ENCODE results near the gene AIPL1.

Gene AIPL1

GRCh38 chr17:6425407-6425806 is 9.5 kb downstream of the AIPL1 start:
- Histone ChIP-seq H3K4me3 (no peak overlapping the region), H3K27ac (no peak overlapping the region)

DNA sequence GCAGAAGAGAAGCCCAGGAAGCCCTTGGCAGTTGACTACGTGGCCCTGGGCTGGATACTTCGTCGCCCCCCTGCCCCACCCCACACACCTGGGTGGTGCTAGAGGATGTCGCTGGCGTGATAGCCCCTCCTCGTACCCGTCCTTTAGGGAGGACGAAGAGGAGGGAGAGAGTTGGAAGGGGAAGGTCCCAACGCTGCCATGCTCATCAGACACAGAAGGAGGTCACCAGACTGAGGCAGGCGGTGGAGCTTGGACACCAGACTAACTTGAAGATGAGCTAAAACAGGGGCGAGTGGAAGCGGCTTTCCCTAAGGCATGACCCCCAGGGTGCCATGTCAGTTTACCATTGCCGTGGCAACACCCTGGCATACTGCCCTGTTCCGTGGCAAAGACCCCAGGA is 11.0 kb downstream of the AIPL1 start:
- Histone ChIP-seq H3K27ac (no peak overlapping the region), H3K4me3 (no peak overlapping the region)

DNA sequence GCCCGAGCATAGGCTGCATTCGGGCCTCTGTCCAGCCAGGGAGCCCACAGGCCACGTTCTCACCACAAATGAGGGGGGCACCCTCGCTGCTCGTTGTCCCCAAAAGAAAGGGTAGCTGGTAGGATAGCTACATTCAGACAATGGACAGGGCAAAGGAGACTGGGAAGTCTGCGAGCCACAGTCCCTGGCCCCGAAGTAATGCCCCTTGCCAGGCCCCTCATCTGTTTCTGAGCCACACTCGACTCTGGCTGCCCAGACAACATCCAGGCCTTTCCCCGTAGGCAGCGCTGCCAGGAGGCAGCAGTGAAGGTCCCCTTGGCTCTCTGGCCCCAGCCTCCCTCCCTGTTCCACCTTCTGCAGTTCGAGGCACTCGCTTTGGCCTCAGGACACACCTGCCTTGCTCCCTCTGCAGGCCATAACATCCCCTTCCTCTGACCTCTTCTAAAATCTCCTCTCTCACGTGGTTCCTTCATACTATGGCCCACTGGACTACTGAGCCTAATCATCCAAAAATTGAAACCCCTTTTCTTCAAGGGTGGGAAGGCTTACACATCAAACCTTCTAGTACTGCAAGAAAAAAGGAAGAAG is 12.2 kb downstream of the AIPL1 start:
- no peak overlapping the region for H3K27ac ChIP-seq
- H3K4me3 ChIP-seq: no peak overlapping the region

DNA sequence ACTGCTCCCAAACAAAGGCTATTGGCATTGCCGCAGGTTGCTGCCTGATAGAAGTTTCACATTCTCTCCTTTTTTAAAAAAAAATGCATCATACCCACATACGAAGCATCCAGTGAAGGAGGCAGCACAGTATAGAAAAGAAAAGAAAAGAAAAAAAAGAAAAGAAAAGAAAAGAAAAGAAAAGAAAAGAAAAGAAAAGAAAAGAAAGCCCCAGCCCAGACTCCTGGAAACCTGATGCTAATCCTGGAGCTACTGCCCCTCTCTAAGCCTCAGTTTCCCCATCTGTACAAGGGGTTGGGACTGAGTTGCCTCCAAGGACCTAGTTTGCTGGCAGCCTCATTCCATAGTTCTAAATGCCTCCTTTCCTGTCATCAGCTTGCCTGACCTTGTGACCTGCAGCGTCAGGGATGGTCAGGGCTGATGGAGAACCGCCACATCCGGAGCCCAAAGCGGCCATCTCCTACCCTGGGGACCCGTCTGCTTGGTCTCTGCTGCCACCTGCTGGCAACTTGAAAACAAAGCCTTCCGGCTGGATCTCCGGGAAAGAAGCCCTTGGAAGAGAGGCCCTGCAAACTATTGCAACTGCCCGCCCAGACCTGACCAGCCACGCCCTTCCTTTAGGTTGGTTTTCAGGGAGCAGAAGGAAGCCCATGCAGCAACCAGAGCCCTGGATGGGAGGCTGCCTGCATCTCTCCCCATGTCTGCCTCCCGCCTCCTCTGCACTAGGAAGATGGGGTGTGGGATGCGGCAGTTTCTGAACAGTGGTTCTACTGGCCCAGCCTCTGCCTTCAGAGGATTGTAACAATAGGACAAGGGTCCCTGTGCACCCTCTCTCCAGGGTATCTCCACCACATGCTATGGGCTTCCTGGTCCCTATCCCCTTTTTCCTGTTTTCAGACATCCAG is 13.0 kb downstream of the AIPL1 start:
- Histone ChIP-seq H3K27ac (no peak overlapping the region), H3K4me3 (no peak overlapping the region)

GRCh38 chr17:6420173-6420641 is 14.7 kb downstream of the AIPL1 start:
- no peak overlapping the region for H3K27ac ChIP-seq
- H3K4me3 ChIP-seq: no peak overlapping the region

DNA sequence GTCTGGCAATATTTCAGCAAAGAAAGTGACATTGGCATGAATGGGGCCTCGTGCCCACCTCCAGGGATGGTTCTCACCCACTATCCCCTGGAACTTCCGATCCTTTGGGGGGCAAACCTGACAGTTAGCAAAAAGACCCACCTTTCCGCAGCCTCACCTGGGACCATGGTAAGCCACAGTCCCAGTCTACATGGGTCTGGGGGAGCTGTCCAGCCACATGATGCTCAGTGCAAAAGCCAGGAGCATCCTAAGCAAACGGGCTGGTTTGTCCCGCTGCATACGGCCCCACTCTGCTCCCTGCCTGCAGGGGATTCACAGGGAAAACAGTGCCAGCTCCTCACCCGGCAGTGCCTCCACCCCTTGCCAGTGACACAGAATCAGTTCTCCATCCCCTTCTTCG is 19.3 kb downstream of the AIPL1 start:
- Histone ChIP-seq H3K27ac (no peak overlapping the region), H3K4me3 (no peak overlapping the region)

DNA sequence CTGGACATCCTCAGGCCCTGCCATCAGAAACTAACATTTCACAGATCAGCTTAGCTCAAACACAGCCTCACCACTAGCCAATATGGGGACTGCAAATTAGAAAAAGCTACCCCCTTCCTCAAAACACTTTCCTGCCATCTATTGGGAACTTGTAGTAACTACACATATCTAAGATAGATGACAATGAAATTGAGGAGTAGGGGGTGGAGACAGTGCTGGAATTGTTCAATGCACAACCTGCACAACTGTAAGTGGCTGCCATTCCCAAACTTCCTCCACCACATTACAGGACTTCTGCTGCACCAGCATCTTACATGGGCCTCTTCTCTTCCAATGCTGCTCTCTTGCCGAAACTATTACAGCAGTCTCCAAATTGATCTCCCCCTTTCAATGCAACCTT is 21.9 kb downstream of the AIPL1 start:
- H3K4me3 ChIP-seq: no peak overlapping the region

GRCh38 chr17:6408735-6409134 is 26.2 kb downstream of the AIPL1 start:
- Histone ChIP-seq H3K4me3 (no peak overlapping the region), H3K27ac (no peak overlapping the region)

More for the DNA sequence above, 21.9 kb downstream of the AIPL1 start:
- H3K27ac ChIP-seq: no peak overlapping the region

GRCh38 chr17:6408276-6408675 is 26.6 kb downstream of the AIPL1 start:
- no peak overlapping the region for H3K4me3 ChIP-seq
- H3K27ac ChIP-seq: no peak overlapping the region

DNA sequence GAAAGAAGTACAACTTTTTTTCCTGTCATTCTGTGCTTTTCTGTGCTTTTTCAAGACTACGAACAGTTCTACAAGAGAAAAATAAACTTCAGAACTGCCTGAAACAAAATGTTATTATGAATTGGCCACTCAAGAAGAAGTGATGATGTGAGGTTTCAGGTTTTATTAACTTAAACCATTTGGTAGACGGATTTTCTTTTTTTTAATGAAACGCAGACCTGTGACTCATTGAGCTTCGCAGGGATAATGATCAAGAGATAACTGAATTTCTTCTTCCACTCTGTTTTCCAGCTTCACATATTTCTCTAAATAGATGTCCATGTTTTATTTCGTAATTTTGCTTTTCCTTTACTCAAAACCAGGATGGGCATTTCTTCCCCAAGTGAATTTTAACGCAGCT is 32.7 kb downstream of the AIPL1 start:
- Histone ChIP-seq H3K27ac (no peak overlapping the region), H3K4me3 (no peak overlapping the region)

DNA sequence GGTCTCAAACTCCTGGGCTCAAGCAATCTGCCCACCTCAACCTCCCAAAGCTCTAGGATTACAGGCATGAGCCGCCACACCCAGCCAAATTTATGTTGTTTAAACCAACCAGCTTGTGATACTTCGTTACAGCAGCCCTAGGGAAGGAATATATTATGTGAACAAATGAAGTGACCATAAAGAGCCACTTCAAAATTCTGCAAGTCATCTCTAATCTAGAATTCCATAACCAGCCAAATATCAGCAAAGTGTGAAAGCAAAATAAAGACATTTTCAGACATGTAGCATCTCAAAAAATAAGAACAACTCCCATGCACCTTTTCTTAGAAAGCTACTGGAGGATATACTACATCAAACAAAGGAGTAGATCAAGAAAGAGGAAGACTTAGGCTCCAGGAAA is 36.0 kb downstream of the AIPL1 start:
- Histone ChIP-seq H3K4me3 (no peak overlapping the region), H3K27ac (no peak overlapping the region)

GRCh38 chr17:6394055-6394606 is 40.8 kb downstream of the AIPL1 start:
- H3K27ac ChIP-seq: no peak overlapping the region

DNA sequence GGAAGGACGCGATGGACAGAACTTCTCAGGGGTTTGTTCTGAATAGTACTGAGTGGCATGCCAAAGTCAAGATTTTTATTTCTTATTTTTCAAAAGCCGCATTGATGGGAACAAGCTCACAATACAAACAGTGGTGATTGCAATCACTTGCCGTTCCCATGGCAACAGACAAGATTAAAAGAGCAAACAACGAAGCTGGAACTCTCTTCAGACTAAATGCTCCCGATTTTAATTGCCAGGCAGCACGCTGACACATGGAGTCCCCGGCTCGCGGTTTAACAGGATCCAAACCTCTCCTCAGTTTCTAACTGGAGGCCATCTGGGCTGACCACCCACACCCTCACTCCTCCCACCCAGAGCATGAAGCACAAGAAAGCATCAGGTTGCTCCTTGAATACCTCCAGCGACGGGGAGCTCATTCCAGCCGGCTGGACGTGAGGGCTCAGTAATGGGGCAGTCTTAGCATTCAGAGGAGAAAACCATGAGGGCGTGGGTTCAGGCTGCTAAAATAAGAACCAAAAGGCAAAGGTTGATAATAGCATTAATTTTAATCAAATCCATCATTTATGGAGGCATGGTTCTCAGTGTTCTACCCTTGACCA is 41.5 kb downstream of the AIPL1 start:
- Histone ChIP-seq H3K27ac (no peak overlapping the region), H3K4me3 (no peak overlapping the region)

More at GRCh38 chr17:6394055-6394606, 40.8 kb downstream of the AIPL1 start:
- no peak overlapping the region for H3K4me3 ChIP-seq

DNA sequence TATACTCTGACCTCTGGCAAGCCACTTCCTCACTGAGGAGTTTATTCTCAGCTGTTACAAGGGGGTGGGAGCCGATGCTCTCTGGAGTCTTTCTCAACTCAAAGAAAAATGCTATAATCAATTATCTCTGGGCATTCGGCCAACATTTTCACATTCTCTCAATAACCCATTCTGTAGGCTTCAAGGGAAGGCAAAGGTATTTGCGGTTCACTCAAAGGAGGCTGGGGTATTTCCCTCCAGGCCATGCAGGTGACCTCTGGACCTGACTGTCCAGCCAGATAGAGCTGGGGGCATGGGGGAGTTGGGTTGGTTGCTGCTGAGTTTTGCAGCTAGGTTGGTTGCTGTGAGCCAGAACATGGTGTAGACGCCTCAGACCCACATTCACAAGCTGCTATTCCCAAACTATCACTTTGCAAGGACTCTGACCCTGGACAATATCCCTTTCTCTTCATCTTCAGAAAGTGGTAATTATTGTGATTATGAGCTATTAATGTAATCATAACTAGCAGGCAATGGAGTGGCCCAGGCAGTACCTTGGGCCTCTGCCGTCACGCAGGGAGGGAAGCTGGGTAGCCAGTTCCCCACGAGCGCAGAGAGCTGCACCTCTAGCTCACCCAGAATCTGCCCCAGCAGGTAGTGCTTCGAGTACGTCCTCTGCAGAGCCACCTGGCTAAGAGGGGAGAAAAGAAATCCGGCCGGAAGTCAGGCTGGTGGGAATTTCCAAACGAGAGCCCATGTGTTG is 42.1 kb downstream of the AIPL1 start:
- Histone ChIP-seq H3K4me3 (no peak overlapping the region), H3K27ac (no peak overlapping the region)

DNA sequence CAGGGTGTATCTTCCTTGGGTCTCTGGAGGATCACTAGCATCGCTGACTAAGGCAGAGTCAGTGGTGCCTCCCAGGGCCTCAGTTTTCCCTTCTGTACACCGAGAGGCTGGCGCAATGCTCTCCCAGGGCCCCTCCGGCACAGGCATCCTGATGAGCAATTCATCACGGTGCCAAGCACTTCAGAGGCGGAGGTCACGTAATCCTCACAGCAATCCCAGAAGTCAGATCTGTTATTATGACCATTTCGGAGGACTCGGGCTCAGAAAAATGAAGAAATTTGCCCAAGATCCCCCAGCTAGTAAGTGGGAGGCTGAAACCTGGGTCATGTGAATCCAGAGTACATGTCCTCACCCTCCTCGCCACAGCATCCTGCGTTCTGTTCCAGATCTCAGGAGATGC is 46.5 kb downstream of the AIPL1 start:
- no peak overlapping the region for H3K4me3 ChIP-seq
- H3K27ac ChIP-seq: no peak overlapping the region

- Histone ChIP-seq H3K4me3 (no peak overlapping the region), H3K27ac (no peak overlapping the region)
Measured at GRCh38 chr17:6387858-6388257, 47.1 kb downstream of the AIPL1 start.

DNA sequence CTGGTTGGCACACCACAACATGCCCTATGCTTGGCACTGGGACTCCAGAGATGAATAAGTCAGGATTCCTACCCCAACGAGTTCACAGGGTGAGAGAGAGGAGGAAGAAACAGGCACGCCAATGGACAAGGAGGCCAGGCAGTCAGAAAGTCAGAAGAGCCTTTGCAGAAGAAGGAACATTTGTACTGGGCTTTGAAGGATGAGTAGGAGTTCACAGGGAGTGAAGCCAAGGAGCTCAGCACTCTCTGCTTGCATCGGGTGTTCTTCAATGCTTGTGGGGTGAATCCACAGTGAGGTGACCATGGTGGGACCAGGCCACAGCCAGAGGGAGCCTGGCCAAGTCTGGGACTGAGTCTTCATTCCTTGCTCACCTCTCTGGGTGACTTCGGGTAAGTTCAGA is 47.5 kb downstream of the AIPL1 start:
- Histone ChIP-seq H3K4me3 (no peak overlapping the region), H3K27ac (no peak overlapping the region)

DNA sequence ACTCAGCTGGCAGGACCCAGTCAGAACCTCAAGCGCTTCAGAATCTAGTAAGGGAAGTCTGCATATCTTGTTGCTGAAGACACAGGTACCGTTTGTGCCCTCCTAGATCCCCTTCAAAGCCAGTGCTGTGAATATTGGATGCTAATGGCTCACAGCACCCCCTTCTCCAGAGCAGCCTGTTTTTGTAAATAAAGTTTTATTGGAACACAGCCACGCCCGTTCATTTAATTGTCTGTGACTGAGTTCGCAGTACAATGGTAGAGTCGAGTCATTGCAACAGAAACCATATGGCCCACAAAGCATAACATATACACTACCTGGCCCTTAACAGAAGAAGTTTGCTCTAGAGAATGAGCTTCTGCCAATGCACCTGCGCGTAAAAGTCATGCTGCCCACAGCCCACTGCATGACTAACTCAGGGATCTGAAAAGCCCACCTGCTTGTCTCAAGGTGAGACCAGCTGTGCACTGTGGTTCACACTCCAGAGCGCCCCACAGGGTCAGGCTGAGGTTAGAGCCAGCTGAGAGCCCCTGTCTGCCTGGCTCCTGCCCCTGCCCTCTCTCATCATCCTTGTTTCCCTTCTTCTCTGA is 48.8 kb downstream of the AIPL1 start:
- Histone ChIP-seq H3K27ac (no peak overlapping the region), H3K4me3 (no peak overlapping the region)

GRCh38 chr17:6384481-6384880 is 50.4 kb downstream of the AIPL1 start:
- H3K4me3 ChIP-seq: no peak overlapping the region
- no peak overlapping the region for H3K27ac ChIP-seq
